8988T (cell line): ENCODE results near the gene TCAP.

Experiments
- DNase-seq: peaks from one replicate; pipeline ENCODE4 v3.0.0; 2011

Gene TCAP

DNA sequence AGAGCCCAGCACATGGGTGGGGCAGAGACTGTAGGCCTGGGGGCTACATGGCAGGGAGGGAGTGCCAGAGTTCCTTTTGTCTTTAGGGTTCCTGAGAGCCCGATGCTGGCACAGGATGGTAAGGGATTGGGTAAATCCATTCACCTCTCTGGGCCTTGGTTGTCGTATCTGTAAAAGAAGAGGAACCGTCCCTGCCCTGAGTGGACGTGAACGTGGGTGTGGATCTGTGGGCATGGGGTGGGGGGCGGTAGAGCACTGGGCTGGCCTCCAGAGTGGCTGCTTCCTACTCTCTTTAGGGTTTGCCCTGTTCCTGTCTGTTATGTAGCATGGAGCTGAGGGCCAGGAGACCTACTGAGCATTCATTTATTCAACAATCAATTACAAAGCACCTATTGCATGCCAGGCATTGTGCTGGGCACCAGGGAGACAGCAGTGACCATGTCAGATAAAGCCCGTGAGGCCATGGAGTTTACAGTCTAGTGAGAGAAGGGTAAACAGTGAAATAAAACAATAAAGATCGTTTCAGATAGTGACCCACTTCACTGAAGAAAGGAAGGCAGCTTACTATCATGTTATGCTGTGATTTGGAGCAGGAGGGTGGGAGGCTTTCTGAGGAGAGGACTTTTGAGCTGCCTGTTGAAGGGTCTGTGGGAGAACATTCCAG lies 13.1 kb upstream of the TCAP start:
- DNase-seq = no peak

DNA sequence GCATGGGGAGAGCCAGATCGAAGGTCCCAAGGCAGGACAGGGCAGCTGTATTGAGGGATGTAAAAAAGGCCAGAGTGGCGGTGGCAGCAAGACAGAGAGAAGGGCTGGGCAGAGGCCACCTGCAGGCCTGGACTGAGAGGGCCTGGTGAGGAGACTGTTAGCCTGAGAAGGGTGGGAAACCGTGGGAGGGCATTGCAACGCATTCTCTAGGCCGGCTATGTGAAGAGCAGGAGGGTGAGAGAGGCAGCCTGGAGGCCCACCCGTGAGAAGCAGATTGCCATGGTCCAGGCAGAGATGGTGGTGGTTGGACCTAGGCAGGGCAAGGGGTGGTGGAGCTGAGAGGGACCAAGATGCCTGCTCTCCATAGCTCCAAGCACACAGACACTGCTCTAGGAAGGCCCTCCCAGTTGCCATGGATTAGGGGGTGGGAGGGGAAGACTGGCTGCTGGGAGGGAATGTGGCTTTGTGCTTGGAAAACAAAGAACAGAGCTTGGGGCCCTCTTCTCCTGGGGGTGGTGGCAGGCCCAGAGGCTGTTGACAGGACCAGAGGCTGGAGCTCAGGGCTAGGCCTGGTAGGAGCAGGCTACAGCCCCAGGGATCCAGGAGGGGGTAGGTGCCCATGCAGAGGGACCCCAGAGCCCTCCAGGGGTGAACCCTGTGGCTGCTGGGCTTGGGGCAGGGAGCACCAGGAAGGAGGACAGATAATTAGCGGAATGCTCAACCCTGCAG lies 12.4 kb upstream of the TCAP start:
- no peak for DNase-seq

DNA sequence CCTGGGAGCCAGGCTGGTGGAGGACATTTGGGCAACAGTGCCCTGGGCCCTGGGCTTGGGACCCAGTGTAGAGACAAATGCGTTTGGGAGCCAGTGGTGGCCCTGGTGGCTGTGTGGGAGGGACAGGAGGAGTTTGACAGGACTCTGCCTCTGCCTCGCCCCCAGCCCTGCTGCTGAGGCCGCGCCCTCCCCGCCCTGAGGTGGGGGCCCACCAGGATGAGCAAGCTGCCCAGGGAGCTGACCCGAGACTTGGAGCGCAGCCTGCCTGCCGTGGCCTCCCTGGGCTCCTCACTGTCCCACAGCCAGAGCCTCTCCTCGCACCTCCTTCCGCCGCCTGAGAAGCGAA lies 11.9 kb upstream of the TCAP start:
- no peak for DNase-seq

DNA sequence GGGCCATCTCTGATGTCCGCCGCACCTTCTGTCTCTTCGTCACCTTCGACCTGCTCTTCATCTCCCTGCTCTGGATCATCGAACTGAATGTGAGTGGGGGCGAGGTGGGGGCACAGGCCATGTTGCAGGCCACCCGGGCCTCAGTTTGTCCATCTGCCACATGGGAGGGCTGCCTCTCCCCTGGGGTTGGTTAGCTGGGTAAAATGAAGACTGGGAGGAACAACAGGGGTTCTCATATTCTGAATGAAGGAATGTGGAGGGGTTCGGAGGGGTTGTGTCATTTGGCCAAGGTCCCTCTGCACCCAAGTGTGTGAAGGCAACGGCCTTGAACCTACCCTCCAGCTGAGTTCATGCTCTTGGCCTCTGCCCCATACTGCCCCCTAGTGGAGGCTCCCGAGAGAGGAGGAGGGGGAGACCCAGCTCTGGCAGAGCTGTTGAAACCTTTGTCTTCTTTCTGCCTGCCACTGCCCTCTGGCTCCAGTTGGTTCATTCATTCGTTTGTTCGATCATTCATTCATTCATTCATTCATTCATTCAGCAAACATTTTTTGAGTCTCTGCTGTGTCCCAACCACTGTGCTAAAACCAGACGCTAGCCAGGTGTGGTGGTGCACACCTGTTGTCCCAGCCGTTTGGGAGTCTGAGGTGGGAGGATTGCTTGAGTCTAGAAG lies 11.4 kb upstream of the TCAP start:
- DNase-seq = peak; percentile 86

DNA sequence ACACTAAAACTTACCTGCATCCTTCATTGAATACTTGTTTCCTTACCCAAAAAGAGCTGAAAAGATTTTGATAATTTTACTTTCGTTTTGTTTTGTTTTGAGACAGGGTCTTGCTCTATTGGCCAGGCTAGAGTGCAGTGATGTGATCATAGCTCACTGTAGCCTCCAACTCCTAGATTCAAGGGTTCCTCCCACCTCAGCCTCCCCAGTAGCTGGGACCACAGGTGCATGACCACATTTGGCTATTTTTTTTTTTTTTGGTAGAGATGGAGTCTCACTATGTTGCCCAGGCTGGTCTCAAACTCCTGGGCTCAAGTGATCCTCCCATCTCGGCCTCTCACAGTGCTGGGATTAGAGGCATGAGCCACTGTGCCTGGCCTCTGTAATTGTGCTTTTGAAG lies 10.0 kb upstream of the TCAP start:
- no peak for DNase-seq

DNA sequence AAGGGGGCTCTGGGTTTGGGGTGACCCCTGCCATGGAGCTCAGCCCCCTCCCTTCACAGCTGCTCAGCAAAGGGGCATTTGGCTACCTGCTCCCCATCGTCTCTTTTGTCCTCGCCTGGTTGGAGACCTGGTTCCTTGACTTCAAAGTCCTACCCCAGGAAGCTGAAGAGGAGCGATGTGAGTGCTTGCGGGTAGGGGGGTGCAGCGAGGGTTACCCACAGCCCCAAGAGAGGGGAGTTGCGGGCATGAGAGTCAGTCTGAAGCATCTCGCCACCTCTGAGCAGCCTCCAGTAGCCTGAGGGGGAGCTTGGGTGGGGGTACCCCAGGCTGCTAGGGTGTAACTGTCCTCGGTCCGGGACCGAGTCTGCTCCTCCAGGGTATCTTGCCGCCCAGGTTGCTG lies 6.8 kb upstream of the TCAP start:
- DNase-seq = no peak

DNA sequence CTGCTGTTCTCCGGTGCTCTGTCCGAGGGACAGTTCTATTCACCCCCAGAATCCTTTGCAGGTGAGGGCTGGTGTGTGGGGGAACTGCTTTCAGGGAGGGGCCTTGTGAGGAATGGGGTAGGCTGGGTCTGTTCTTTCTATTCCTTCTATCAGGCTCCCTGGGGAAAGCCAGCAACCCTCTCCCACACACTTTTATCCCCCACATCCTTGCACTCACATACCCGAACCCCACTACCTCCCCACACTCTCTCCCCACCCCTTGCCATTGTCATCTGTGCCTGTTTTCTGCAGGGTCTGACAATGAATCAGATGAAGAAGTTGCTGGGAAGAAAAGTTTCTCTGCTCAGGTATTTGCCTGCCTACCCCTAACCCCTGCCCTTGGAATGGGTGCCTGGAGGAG lies 6.4 kb upstream of the TCAP start:
- no peak for DNase-seq

DNA sequence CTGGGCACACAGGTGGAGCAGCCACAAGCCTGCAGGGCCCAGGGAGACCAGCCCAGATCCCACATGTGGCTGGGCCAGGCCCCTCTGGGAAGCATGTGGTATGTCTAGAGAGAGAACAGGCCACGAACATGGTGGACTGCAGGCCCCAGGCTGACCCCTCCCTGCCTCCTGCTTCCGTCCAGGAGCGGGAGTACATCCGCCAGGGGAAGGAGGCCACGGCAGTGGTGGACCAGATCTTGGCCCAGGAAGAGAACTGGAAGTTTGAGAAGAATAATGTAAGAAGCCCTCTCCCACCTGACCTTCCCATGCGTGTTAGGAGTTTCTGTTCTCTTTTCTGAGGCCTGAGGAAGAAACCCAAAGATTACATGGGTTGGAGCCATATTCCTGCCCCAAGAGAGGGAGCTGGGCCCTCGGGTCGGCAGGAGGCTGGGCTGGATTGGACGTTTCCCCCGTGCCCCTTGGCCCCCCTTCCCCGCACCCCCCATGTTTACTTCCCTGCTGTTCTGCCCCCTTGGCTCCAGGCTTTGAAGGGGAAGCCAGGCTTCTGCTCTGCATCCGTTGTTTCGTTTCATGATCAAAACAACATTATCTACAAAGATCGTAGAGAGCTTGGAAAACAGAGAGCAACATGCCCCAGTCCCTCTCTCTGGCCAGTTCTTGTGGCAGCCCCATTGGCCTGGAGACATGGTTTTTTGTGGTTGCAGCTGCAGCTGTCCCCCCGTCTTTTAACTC lies 5.7 kb upstream of the TCAP start:
- DNase-seq = no peak

DNA sequence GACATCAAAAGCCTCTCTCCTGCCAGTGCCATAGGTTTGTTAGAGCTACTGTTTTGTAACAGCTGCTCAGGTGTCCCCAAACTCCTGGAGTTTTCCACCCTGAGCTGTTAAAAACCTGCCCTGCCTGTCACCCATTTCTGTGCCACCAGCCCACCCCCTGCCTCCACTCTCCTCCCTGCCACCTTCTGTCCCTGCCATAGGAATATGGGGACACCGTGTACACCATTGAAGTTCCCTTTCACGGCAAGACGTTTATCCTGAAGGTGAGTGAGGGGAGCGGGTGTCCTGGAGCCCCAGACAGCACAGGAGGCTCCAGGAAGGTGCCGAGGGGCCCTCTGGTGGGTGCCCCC lies 5.2 kb upstream of the TCAP start:
- DNase-seq = no peak

DNA sequence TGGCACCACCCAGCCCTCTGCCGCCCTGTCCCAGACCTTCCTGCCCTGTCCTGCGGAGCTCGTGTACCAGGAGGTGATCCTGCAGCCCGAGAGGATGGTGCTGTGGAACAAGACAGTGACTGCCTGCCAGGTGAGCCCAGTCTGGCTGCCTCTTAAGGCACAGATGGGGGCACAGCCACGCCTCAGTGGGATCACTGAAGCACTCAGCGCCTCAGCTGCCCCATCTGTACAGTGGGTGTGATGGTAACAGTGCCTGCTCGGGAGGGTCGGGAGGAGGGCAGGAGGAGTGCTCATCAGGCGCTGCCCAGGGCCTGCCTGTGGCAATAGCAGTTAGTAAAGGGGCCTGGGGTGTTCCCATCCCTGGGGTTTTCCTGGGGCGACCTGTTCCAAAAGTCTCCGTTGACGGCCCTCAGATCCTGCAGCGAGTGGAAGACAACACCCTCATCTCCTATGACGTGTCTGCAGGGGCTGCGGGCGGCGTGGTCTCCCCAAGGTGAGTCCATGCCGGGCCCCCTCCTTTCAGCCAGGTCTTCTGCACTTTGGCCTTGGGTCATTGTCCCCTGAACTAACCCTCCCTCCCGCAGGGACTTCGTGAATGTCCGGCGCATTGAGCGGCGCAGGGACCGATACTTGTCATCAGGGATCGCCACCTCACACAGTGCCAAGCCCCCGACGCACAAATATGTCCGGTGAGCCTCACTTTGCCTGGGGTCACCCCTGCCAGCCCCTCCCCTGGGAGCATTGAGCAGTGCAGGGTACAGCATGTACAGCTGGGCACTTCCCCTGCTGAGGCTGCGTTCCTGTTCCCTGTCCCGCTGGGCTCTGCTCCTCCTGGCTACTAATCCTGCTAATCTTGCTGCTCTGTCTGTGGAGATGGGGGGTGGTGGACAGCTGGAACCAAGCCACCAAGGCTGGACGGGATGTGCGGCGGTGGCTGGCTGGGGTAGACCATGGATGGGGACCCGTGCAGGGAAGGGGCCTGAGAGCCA lies 4.5 kb upstream of the TCAP start:
- DNase-seq = no peak

DNA sequence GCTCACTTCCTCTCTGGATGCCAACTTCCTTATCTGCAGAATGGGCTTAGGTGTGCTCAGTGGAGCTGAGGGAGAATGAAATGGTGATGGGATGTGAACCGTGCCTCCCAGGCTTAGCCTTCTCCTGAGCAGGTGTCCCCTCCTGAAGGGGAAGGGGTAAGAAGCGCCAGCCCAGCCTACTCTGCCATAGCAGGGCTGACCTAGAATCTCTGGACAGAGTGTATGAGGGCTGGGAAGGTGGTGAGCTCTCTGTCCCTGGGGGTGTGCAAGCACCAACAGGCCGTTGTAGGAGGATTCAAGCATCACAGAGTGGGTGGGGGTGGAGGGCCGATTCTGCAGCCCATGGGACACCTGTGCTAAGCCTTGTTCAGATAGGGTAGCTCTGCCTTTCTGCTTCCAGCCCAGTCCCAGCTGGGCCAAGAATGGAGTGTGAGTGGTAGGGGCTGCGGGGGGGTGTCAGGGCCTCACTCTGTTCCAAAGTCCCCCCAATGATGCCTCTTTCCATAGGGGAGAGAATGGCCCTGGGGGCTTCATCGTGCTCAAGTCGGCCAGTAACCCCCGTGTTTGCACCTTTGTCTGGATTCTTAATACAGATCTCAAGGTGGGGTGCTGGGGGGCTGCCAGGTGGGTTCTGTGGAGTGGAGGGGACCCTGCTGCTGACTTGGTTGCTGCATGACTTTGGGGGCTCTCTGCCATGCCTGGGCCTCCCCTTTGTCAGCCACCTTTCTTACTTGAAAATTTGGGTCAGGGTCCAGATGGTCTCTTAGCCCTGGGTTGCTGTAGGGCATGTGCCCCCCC lies 3.2 kb upstream of the TCAP start:
- DNase-seq = no peak

DNA sequence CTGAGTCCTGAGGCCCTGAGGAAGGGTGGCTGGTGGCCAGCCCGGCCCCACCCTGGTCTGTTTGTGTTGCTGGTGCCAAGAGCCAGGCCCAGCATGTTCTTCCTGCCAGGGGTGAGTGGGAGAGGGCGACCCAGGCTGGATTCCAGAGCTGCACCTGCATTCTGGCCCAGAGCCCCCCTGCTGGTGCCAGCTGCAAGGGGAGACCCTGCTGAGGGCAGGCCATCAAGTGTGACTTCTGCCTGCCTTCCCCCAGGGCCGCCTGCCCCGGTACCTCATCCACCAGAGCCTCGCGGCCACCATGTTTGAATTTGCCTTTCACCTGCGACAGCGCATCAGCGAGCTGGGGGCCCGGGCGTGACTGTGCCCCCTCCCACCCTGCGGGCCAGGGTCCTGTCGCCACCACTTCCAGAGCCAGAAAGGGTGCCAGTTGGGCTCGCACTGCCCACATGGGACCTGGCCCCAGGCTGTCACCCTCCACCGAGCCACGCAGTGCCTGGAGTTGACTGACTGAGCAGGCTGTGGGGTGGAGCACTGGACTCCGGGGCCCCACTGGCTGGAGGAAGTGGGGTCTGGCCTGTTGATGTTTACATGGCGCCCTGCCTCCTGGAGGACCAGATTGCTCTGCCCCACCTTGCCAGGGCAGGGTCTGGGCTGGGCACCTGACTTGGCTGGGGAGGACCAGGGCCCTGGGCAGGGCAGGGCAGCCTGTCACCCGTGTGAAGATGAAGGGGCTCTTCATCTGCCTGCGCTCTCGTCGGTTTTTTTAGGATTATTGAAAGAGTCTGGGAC lies 2.4 kb upstream of the TCAP start:
- no peak for DNase-seq

DNA sequence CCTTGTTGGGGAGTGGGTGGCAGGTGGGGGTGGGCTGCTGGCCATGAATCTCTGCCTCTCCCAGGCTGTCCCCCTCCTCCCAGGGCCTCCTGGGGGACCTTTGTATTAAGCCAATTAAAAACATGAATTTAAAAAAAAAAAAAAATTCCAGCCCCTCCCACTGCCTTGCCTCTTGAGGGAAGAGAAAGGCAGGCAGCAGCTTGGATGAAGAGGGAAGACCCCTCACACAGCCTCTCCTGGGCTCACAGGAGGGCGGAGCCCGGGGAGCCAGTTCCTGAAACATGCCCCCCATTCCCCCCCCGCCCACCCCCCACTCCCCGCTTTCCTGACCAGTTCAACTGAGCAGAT lies 1.8 kb upstream of the TCAP start:
- DNase-seq = no peak

DNA sequence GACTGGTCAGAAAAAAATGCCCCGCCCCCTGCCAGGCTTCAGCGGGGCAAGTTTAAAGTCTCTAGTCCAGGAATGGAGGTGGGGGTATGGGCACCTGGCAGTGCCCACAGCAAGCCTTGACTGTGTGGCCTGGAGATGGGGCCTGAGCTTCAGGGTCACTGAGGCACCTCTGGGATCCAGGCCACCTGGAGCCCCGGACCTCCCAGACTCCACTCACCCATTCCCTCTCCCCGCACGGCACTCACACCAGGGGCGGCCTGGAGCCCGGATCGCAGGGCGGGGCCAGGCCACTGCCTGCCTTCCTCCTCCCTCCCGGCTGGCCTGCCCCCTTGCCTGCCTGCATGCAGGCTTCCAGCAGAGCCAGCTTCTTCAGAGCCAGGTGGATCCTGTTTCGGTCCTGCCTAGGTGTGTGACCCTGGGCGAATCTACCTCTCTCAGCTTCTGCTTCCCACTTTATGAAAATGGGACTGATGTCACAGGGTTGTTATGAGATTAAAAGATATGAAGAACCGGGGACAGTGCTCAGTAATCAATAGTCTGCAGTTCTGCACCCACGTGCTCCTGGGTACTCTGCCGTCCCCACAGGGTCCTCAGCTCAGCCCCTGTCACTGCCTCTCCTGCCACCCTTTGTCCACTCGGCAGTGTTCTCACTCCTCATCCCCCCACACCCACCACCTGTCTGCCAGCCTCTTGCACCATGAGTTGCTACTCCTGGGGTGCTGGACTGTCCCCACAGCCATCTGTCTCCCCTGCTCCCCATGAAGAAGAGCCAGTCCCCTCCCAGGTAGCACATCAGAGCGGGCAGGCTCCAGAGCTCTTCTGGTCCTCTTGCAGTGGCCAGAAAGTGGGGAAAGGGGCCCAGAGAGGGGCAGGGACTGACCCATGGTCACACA lies 1.2 kb upstream of the TCAP start:
- DNase-seq = peak; percentile 83

DNA sequence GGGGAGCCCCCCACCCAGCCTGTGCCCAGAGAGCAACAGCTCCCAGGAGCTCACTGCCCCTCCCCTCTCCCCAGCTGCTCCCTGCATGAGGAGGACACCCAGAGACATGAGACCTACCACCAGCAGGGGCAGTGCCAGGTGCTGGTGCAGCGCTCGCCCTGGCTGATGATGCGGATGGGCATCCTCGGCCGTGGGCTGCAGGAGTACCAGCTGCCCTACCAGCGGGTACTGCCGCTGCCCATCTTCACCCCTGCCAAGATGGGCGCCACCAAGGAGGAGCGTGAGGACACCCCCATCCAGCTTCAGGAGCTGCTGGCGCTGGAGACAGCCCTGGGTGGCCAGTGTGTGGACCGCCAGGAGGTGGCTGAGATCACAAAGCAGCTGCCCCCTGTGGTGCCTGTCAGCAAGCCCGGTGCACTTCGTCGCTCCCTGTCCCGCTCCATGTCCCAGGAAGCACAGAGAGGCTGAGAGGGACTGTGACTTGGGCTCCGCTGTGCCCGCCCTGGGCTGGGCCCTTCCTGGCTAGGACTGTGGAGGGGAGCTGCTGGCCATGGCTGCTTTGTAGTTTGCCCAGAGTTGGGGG lies 584 bp downstream of the TCAP start:
- peak; percentile 86 for DNase-seq

DNA sequence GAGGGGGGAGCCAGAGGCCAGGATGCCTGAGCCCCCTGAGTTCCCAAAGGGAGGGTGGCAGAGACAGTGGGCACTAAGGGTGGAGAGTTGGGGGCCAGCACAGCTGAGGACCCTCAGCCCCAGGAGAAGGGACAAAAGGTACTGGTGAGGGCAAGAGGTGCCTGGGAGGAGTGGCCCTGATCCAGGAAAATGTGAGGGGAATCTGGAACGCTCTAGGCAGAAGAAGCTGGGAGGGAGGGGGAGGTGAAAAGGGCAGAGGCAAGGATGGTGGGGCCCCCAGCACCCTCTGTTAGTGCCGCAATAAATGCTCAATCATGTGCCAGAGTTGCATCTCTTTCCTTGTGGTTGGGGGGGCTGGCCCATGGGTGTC lies 1.1 kb downstream of the TCAP start:
- DNase-seq = no peak

DNA sequence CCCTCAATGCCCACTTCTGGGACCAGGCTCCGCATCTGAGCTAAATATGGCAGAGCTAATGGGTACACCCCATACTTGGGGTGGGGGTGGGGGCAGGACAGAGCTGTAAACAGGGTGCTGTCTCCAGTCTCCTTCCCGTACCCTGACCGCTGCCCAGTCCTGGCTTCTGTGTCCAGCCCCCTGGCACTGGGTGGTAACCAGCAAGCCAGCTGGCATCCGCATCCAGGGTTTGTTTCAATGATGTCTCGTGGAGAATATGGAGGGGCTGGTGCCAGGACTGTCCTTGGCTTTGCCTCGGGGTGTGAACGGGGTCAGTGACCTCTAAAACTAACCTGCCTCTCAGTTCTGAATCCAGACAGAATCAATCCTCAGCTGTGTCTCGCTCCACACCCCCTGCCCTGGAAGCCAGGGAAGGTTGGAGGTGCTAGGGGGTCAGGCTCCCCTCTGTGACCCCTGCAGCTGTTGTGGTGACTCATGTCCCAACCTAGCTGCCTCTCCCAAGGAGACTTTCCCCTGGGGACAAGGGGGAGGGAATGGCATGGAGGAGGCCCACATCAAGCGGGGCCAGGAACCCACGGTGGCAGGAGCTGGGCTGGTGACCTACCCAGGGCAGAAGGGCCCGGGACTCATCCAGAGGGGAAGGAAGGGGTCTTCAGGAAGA lies 1.6 kb downstream of the TCAP start:
- no peak for DNase-seq

DNA sequence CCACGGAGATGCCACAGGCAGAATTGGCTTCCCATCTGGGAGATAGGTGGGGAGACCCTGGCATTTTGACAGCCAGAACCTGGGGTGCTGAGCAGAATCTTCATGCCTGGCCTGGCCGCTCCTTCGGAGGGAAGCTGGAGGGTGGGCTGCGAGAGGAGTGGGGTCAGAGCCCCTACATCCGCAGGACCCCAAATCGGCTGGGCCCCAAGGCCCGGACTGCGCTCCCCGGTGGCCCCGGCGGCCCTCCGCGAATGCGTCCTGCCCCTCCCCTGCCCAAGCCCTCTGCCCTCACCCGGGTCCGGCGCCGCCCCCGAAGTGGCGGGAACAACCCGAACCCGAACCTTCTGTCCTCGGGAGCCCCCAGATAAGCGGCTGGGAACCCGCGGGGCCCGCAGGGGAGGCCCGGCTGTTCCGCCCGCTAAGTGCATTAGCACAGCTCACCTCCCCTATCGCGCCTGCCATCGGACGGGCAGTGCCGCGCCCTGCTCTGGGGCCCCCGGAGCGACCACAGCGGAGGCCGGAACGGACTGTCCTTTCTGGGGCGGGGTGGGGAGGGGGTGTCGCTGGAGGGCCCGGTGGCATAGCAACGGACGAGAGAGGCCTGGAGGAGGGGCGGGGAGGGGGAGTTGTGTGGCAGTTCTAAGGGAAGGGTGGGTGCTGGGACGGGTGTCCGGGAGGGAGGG lies 2.3 kb downstream of the TCAP start:
- no peak for DNase-seq
